Endothelial cell (in vitro differentiated cells): ENCODE measurements around the gene EVI5L. TPM values are rescaled to one million over a fixed set of nuclear protein-coding genes. Genes with fewer than 3 reads are reported as not detected.
"Not testable (repeated sequence)": the region's sequence is repeated elsewhere in the genome, so short reads cannot be mapped to it uniquely, and the experiment has no call there.

Experiments
- DNase-seq: peaks from one replicate; pipeline ENCODE4 v3.0.0; 2021; ENCODE audit warnings: low spot score
- H3K27ac Mint-ChIP-seq: one replicate; pipeline ENCODE4 v1.8.0; 2021; ENCODE audit warnings: mixed read lengths, inconsistent platforms; ENCODE audit not compliant: unreplicated experiment
- H3K27me3 Mint-ChIP-seq: one replicate; pipeline ENCODE4 v1.8.0; 2021; ENCODE audit warnings: mild to moderate bottlenecking, moderate library complexity, mixed read lengths, inconsistent platforms; ENCODE audit not compliant: unreplicated experiment
- H3K36me3 Mint-ChIP-seq: one replicate; pipeline ENCODE4 v1.8.0; 2021; ENCODE audit warnings: mild to moderate bottlenecking, low read depth, mixed read lengths, inconsistent platforms; ENCODE audit not compliant: unreplicated experiment
- H3K4me1 Mint-ChIP-seq: one replicate; pipeline ENCODE4 v1.8.0; 2021; ENCODE audit warnings: mild to moderate bottlenecking, mixed read lengths, inconsistent platforms; ENCODE audit not compliant: unreplicated experiment
- H3K4me3 Mint-ChIP-seq: one replicate; pipeline ENCODE4 v1.8.0; 2021; ENCODE audit warnings: mild to moderate bottlenecking, mixed read lengths, inconsistent platforms; ENCODE audit not compliant: unreplicated experiment
- H3K9me3 Mint-ChIP-seq: one replicate; pipeline ENCODE4 v1.8.0; 2021; ENCODE audit warnings: mixed read lengths, inconsistent platforms; ENCODE audit not compliant: unreplicated experiment
- CTCF ChIP-seq: fragments of 200-600 bp; sonication (generic); IDR thresholded peaks from one replicate; pipeline ENCODE4 v1.5.0; 2021; ENCODE audit warnings: antibody characterized with exemption; ENCODE audit not compliant: unreplicated experiment
- total RNA-seq: library from RNA; stranded (reverse); fragmentation: NEBNext Ultra II Directional; extraction: Animal tissue kit (Norgen Biotek cat#: 25700); gene quantifications from one replicate; pipeline ENCODE4 v1.2.1, GENCODE V29; 2021; ENCODE audit not compliant: unreplicated experiment

Gene EVI5L
- total RNA-seq, 1 donor from 2014 or later: 20.4 TPM

DNA sequence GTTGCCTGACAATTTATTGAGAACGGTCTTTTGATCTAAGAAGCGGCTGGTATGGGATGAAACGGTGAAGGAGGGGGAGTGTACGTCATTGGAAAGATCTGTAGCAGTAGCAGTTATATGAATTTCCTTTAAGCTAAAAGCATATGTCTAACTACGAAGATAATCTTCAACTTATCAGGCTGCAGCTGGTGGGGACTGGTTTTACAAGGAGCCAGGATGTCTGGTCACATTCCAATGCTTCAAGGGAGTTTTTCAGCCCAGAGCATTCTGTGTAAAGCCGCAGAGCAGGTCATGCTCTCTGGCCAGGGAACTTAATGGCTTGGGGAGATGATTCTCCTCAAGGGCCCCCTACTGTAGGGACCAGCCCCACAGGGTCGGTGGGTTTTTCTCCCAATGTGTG lies 37.7 kb upstream of the EVI5L start:
- H3K36me3 Mint-ChIP-seq: peaks cover 4% of the 10 kb centered on the region
- TF ChIP-seq CTCF: no peak
- peaks cover 12% of the 10 kb centered on the region for H3K4me1 Mint-ChIP-seq
- no peaks in the 10 kb centered on the region for H3K9me3 Mint-ChIP-seq
- H3K4me3 Mint-ChIP-seq: no peak overlapping the region
- H3K27ac Mint-ChIP-seq: no peak overlapping the region
- no peak for DNase-seq
- peaks cover 14% of the 10 kb centered on the region for H3K27me3 Mint-ChIP-seq

- H3K9me3 Mint-ChIP-seq, H3K4me3 Mint-ChIP-seq, DNase-seq, H3K36me3 Mint-ChIP-seq, H3K27ac Mint-ChIP-seq: not testable (repeated sequence)
- Mint-ChIP-seq H3K4me1 (peaks cover 11% of the 10 kb centered on the region), H3K27me3 (peaks cover 11% of the 10 kb centered on the region)
Measured at GRCh38 chr19:7792701-7793100, 37.3 kb upstream of the EVI5L start.

- Mint-ChIP-seq H3K4me3 (no peak overlapping the region), H3K4me1 (peaks cover 11% of the 10 kb centered on the region), H3K27me3 (peaks cover 11% of the 10 kb centered on the region), H3K9me3 (no peaks in the 10 kb centered on the region), H3K36me3 (peaks cover 4% of the 10 kb centered on the region), H3K27ac (no peak overlapping the region)
- no peak for TF ChIP-seq CTCF
- no peak for DNase-seq
Measured at GRCh38 chr19:7793493-7793892, 36.5 kb upstream of the EVI5L start.

- Mint-ChIP-seq H3K4me3 (no peak overlapping the region), H3K9me3 (no peaks in the 10 kb centered on the region), H3K27me3 (peaks cover 3% of the 10 kb centered on the region), H3K27ac (no peak overlapping the region), H3K36me3 (peaks cover 4% of the 10 kb centered on the region), H3K4me1 (peaks cover 13% of the 10 kb centered on the region)
- no peak for TF ChIP-seq CTCF
- no peak for DNase-seq
Measured at GRCh38 chr19:7795555-7796161, 34.4 kb upstream of the EVI5L start.

DNA sequence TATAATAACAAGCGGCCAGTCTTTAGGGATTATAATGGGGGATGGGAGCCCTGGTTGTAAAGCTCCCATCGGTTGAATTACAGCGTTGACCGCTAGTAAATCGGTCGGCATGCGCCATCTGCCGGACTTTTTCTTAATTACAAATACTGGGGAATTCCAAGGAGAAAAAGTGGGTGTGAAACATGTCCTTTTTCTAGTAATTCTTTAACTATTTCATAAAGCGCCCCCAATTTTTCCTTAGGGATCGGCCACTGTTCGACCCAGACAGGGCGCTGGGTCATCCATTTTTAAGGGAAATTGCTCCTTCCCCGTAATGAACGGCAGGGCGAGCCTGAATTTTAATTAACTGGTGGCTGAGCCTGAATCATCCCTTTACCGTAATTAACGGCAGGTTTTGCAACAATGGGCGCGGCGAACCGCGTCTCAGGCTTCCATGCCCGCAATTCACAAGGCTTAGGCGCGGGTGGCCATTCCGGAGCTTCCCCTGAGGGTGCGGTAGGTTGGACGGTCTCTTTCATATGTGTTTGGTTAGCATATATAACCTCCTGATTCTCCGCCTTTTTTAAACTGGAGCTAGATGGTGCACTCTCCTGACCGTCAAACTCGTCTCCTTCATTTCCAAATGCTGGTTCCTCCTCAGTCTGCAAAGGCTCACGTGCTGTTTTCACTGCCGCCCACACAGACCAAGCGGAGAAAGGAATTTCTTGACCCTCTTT lies 30.2 kb upstream of the EVI5L start:
- peak; percentile 82 for DNase-seq
- H3K9me3 Mint-ChIP-seq: no peaks in the 10 kb centered on the region
- H3K36me3 Mint-ChIP-seq: peaks cover 3% of the 10 kb centered on the region
- peaks cover 13% of the 10 kb centered on the region for H3K4me1 Mint-ChIP-seq
- no peak overlapping the region for H3K27ac Mint-ChIP-seq
- peaks cover 4% of the 10 kb centered on the region for H3K27me3 Mint-ChIP-seq
- peak overlapping the region; percentile 73 for H3K4me3 Mint-ChIP-seq
- TF ChIP-seq CTCF: peak; percentile 79
